HL-60/S4 (cell line): ENCODE results near the gene LEPROT.

ENCODE experiments used
- in situ Hi-C: fragments of 300-500 bp; cut with MboI; formaldehyde crosslinking; loops from 2 replicates; pipeline ENCODE4 v1.14.3; 2022; ENCODE audit warnings: low sequenced_read_pairs

The LEPROT gene

GRCh38 chr1:65409816-65410326, 10.6 kb upstream of the LEPROT start:
- in situ Hi-C loops, result loop anchor here (25.0 kb wide), 1 partner anchor 348 kb away; no protein-coding TSS in a partner anchor

DNA sequence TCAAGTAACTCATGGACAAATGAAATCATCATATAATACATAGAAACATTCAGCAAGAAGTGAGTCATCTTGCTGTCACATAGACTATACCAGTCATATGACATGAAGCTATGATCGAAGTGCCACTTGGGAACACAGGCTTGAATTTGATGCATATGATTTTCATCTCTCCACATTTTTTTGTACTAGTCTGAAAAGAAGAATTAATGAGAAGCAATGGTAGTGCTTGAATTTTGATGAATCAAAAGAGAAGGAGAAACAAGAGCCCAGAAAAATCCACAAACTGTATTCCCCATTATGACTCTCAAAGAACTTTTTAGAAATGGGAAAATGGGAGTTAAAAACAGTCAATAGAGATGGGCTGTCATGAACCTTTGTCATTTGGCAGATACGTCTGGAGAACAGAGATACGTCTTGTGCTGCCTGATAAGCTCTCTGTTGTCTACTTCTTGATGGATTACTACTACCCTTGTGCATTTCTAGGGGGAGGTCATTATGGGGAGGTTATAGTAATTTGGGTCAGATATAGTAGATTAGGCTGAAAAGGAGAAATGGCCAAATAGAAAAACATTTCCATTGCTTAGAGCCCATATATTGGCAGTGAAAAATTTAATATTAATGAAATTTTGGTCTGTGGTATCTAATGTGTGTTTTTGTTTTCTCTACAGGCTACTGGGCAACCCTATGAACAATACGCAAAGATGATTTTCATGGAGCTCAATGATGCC, 8.0 kb upstream of the LEPROT start:
- in situ Hi-C loops, result loop anchor here (25.0 kb wide), 1 partner anchor 350 kb away; no protein-coding TSS in a partner anchor

DNA sequence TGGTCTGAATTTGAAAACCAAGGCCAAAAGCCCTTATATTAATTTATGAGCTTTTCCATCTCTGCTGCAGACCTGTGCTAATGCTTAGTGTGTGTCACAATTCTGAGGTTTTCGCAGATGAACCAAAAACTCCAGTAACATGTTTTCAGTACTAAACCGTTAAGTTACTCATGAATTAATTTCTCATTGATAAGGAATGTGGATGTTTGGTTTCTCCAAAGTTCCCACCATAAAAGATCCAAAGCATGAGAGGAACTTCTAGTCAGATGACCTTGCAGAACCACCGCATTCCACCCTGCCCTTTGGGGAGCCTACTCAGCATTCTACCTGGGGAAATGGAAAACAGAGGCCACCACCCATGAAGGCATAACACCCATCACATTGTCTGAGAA, 7.5 kb upstream of the LEPROT start:
- in situ Hi-C loops, result loop anchor here (25.0 kb wide), 1 partner anchor 351 kb away; no protein-coding TSS in a partner anchor

GRCh38 chr1:65414538-65414937, 5.9 kb upstream of the LEPROT start:
- in situ Hi-C loops, result loop anchor here (25.0 kb wide), 1 partner anchor 352 kb away; no protein-coding TSS in a partner anchor

GRCh38 chr1:65416767-65417166, 3.7 kb upstream of the LEPROT start:
- in situ Hi-C loops, result loop anchor here (25.0 kb wide), 1 partner anchor 354 kb away; no protein-coding TSS in a partner anchor

DNA sequence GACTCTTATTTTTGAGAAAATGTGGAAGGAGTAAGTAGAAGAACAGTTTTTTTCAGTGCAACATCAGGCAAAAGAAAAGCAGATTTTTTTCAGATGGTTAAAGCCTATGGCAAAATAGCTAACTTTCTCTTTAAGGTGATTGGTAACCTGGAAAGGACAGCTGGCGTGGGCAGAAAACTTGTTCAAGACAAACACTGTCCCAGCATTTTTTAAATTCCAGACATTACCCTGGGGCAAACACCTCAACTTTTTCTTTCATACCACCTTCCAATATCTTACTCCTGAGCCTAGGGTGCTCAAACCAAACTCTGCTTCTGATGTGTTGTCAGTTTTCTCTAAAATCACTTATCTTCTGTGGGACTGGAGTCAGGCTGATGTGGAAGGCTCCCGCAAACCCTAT, 2.7 kb upstream of the LEPROT start:
- in situ Hi-C loops, result loop anchor here (25.0 kb wide), 1 partner anchor 355 kb away; no protein-coding TSS in a partner anchor

DNA sequence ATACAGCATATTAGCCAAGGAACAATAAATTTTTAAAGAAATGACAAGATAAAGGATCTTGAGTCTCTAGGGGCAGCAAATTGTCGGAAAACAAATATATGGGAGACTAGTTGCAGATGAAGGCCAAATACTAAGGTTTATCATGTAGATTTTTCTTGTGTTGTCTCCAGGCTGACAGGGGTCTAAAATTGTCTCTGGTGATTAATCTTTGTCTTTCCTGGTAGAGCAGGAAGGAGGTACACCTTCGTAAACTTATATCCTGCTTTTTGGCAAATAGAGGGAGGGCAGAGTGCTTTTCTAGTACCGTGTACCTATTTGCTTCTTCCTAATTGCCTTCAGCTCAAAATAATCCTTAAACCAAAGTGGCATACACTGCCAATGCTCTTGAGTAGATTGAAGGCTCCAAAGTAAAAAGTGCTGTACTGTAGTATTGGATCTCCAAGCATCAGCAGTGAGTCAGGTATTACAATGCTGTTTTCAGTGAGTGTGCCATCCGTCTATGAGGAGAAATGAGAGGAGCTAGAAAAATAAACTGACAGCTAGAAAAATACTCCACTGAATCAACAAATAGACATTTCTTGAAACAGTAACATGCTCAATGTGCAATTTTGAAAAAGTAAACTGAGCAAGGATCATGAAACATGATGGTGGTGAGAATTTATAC, 1.8 kb upstream of the LEPROT start:
- in situ Hi-C loops, result loop anchor here (25.0 kb wide), 1 partner anchor 356 kb away; no protein-coding TSS in a partner anchor

DNA sequence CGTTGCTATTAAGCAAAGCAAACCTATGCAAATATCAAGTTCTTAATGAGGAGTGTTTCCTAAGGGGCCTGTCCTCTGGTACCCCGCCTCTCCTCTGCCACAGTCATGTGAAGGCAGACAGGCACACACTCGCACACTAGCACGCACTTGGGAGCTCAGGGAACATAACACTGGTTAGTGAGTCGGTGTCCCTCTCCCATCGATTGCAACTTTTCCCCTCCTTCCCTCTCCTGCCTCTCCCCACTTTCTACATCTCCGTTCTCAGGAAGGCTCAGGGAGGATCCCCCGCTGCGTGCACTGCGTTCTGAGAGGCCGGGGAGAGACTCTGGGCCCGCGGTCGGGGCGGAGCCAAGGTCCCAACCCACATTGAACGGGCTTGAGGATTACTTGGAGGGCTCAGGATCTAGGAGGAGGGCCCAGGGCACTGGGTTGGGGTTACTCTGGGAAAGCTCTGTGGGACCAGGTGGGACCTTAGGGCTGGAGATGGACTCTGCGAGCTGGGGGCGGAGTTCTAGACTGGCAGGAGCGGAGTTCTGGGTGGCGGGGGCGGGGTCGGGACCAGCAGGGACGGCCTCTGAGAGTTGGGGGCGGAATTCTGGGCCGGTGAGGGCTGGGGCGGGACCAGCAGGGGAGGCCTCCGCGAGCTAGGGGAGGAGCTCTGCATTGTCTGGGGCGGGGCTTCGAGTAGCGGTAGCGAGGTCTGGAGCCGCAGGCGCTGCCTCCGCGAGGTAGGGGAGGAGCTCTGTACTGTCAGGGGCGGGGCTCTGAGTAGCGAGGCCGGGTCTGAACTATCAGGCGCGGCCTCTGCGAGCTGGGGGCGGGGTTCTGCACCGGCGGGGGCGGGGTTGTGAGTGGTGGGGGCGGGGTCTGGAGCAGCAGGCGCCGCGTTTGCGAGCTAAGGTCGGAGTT, 533 bp upstream of the LEPROT start:
- in situ Hi-C loops, result loop anchor here (25.0 kb wide), 1 partner anchor 358 kb away; no protein-coding TSS in a partner anchor

- in situ Hi-C loops, result loop anchor here (25.0 kb wide), 1 partner anchor 359 kb away; no protein-coding TSS in a partner anchor
These were observed 1.0 kb downstream of the LEPROT start for GRCh38 chr1:65421351-65422025.

GRCh38 chr1:65422241-65423203, 2.1 kb downstream of the LEPROT start:
- in situ Hi-C loops, result loop anchor here (25.0 kb wide), 1 partner anchor 360 kb away; no protein-coding TSS in a partner anchor

GRCh38 chr1:65423884-65424572, 3.6 kb downstream of the LEPROT start:
- in situ Hi-C loops, result loop anchor here (25.0 kb wide), 1 partner anchor 362 kb away; no protein-coding TSS in a partner anchor

GRCh38 chr1:65424573-65424889, 4.1 kb downstream of the LEPROT start:
- in situ Hi-C loops, result loop anchor here (25.0 kb wide), 1 partner anchor 362 kb away; no protein-coding TSS in a partner anchor

- in situ Hi-C loops, result no loop called here
These were observed 4.5 kb downstream of the LEPROT start for GRCh38 chr1:65425006-65425405.

DNA sequence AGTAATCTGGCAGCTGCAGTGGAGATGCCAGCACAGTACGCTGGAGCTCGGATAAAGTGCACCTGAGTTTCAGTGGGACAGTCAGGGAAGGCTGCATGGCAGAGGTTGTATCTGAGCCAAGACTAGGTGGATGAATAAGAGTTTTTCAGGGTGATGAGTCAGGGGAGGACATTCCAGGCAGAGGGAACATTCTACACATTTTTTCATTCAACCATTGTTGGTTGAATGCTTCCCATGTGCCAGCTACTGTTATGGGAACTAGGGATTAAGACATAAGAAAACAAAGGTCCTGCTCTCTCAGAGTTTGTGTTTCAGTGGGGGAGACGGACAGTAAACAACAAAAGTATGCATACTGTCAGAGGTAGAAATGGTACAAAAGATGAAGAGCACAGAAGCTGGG, 5.2 kb downstream of the LEPROT start:
- in situ Hi-C loops, result no loop called here

DNA sequence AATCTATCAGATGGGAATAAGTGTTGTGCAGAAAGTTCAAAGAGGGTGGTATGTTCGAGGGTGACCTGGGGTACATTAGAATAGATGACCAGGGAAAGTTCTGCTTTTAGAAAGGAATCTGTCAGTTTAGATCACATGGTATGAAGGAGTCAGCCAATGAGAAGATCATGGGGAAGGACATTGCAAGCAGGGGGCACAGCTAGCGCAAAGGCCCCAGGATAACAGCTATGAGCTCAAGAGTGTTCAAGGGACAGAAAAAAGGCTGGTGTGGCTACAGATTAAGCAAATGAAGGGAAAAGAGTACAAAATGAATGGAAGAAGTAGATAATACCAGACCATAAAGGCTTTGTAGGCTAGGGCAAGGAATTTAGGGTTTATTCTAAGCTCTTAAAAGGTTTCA, 8.6 kb downstream of the LEPROT start:
- in situ Hi-C loops, result no loop called here

GRCh38 chr1:65429806-65430205, 9.3 kb downstream of the LEPROT start:
- in situ Hi-C loops, result no loop called here

GRCh38 chr1:65431111-65431705, 10.7 kb downstream of the LEPROT start:
- in situ Hi-C loops, result no loop called here

GRCh38 chr1:65432918-65433317, 12.4 kb downstream of the LEPROT start:
- in situ Hi-C loops, result no loop called here
